Uterus (tissue), 2 donors: ENCODE results near the gene RGS8.

Experiments
- POLR2A ChIP-seq, 2 donors: fragments of 450-650 bp; IDR thresholded peaks; one replicate each; pipeline ENCODE4 v1.6.1; 2016; ENCODE audit warnings: antibody characterized with exemption in 2 of 2, mild to moderate bottlenecking in 1 of 2, moderate library complexity in 1 of 2
- TF ChIP-seq, protein P1 (sequence below), 4 experiments: fragments of 200-600 bp in 2 of 4; fragments of 450-650 bp in 2 of 4; sonication (generic) in 2 of 4; IDR thresholded peaks; one replicate each; pipeline ENCODE4 v1.5.1; 2016 to 2019; ENCODE audit warnings: antibody characterized with exemption in 4 of 4, mild to moderate bottlenecking in 2 of 4, moderate library complexity in 1 of 4

DNA sequence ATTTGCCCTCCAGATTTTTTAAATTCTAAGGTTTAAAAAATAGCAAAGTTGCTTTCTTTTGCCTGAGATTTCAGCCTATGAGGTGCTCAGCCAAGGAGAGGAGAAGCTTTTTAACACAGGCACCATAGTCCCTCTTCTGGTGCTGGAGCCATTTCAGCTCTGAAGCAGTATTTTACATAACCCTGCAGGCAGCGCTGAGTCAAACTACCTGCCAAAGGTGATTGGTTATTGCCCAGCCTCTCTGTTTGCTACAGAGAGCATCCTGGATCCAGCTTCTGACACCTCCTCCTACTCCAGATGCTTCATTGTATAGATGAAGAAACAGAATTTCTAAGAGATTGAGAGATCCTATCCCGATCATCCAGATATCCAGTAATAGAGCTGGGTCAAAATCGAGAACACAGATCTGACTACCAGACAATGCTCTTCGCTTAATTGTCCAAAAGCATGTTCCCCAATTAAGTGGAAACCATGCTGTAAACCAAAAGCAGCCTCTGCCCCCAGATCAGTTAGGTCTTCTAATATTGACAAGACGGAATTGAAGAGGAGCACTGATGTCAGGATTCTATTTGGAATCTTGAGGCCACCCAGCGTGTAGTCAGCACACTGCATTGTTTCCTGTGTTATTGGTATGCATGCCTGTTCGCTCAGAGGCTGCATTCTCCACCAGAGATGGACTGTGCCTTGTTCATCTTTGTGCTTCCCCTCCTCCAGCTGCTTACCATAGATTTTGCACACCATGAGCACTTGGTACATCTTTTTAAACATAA is 22.1 kb downstream of the RGS8 start:
- TF ChIP-seq POLR2A (IDR thresholded peaks at IDR 0.05), result no peak
- TF ChIP-seq, protein P1, sequence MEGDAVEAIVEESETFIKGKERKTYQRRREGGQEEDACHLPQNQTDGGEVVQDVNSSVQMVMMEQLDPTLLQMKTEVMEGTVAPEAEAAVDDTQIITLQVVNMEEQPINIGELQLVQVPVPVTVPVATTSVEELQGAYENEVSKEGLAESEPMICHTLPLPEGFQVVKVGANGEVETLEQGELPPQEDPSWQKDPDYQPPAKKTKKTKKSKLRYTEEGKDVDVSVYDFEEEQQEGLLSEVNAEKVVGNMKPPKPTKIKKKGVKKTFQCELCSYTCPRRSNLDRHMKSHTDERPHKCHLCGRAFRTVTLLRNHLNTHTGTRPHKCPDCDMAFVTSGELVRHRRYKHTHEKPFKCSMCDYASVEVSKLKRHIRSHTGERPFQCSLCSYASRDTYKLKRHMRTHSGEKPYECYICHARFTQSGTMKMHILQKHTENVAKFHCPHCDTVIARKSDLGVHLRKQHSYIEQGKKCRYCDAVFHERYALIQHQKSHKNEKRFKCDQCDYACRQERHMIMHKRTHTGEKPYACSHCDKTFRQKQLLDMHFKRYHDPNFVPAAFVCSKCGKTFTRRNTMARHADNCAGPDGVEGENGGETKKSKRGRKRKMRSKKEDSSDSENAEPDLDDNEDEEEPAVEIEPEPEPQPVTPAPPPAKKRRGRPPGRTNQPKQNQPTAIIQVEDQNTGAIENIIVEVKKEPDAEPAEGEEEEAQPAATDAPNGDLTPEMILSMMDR (IDR thresholded peaks at IDR 0.05), result no peak
